Measurements from ENCODE around the gene EFHD2. TPM values are rescaled to one million over a fixed set of nuclear protein-coding genes. Genes with fewer than 3 reads are reported as not detected.

The EFHD2 gene
- total and polyA plus RNA-seq, 3 donors from 2014 or later: 146 to 384 (median 308) TPM

DNA sequence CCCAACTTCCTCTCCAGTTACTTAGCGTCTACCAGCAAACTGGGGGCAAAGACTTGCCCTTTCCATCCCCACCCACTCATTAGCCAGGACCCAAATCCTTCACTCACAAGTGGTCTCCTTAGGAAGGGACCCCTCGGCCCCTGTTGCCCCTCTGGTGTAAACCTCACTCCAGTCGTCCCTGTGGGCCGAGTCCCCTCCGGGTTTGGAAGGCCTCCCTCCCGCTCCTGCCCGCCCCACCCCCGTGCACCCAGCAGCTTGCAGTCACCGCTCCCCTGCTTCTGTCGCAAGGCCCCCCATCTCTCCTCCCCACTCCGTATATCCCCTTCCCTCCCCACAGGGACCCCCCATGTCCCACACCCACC, 1.2 kb downstream of the EFHD2 start:
- peaks cover 30% of the 10 kb centered on the region for H3K4me1 ChIP-seq
- no peak for DNase-seq
- H3K36me3 ChIP-seq (ENCODE audit: low read depth, missing control alignments): no peaks in the 10 kb centered on the region
- H3K27ac ChIP-seq: peak overlapping the region; percentile 73 to 74
- no peak for TF ChIP-seq POLR2A (IDR thresholded peaks at IDR 0.05)
- TF ChIP-seq, protein P1, sequence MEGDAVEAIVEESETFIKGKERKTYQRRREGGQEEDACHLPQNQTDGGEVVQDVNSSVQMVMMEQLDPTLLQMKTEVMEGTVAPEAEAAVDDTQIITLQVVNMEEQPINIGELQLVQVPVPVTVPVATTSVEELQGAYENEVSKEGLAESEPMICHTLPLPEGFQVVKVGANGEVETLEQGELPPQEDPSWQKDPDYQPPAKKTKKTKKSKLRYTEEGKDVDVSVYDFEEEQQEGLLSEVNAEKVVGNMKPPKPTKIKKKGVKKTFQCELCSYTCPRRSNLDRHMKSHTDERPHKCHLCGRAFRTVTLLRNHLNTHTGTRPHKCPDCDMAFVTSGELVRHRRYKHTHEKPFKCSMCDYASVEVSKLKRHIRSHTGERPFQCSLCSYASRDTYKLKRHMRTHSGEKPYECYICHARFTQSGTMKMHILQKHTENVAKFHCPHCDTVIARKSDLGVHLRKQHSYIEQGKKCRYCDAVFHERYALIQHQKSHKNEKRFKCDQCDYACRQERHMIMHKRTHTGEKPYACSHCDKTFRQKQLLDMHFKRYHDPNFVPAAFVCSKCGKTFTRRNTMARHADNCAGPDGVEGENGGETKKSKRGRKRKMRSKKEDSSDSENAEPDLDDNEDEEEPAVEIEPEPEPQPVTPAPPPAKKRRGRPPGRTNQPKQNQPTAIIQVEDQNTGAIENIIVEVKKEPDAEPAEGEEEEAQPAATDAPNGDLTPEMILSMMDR (IDR thresholded peaks at IDR 0.05): no peak
- no peaks in the 10 kb centered on the region for H3K27me3 ChIP-seq
- peak overlapping the region; percentile 83 to 93 for H3K4me3 ChIP-seq
- intact Hi-C loops (cut with DNase I; ENCODE audit: low total_unique reads): no loop called here
- WGBS, 2 donors: 32 to 48% methylated on average over 10 to 11 of the region's 11 CpGs
- no peaks in the 10 kb centered on the region for H3K9me3 ChIP-seq

DNA sequence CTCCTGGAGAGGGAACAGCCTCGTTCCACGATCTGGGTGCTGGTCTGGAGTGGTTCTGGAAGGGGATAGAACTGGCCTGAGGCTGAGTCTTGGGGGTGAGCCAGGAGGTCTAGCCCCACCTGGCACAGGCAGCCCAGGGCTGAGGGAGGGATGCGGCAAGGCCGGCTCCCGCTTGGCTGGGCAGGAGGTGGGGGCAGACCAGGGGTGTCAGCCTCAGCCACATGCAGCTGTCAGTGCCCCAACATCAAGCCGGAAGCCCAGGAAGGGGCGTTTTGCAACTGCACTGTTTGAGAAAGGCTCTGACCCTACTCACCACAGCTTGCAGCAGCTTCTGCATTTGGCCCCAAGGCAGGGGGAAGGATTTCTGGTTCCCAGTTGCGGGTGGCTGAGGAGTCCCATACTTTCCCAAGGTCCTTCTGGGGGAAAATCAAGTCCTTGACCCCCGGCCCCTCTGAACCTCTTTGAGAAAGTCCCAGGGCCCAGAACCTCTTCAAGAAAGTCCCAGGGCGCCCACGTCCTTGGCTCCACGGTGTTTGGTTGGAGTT, 2.0 kb downstream of the EFHD2 start:
- intact Hi-C loops (cut with DNase I; ENCODE audit: low total_unique reads): no loop called here
- H3K4me3 ChIP-seq: peak overlapping the region; percentile 31 to 93
- peak overlapping the region; percentile 73 to 74 for H3K27ac ChIP-seq
- WGBS, 2 donors: 33 to 51% methylated on average over 7 to 12 of the region's 12 CpGs
- H3K9me3 ChIP-seq: no peaks in the 10 kb centered on the region
- no peaks in the 10 kb centered on the region for H3K36me3 ChIP-seq (ENCODE audit: low read depth, missing control alignments)
- no peaks in the 10 kb centered on the region for H3K27me3 ChIP-seq
- H3K4me1 ChIP-seq: peaks cover 38% of the 10 kb centered on the region
- TF ChIP-seq, protein P1 (IDR thresholded peaks at IDR 0.05): no peak
- no peak for TF ChIP-seq POLR2A (IDR thresholded peaks at IDR 0.05)
- peak; percentile 56 for DNase-seq

DNA sequence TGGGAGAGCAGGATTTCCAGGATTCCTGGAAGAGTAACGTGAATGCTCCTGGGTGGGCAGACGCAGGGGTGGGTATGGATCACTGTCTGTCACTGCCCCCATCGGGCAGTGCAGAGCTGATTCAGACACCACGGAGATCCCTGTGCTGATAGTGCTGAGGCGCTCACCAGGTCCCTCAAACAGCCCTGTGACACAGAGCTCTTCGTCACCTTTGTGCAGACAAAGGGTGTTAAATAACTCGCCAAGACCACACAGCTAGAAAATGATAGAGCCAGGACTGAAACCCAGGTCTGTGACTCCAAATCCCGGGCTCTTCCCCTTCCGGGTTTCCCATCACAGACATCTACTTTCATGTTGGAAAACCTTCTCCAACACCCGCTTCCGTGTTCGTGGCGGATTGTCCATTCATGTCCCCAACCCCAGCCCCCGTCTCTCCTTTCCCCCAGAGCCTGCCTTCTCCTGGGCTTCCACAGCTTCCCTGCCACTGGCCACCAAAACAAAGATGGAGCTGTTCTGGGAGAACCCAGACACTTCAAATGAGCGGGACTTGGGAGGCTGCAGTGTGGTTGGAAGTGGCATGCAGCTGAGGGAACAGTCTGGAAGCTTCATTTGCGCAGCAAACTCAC, 2.6 kb downstream of the EFHD2 start:
- no peak for DNase-seq
- intact Hi-C loops (cut with DNase I; ENCODE audit: low total_unique reads): no loop called here
- TF ChIP-seq, protein P1 (IDR thresholded peaks at IDR 0.05): no peak
- Histone ChIP-seq H3K4me1 (peaks cover 44% of the 10 kb centered on the region), H3K27me3 (no peaks in the 10 kb centered on the region), H3K4me3 (peak overlapping the region in 1 of 2 donors; percentile 93), H3K9me3 (no peaks in the 10 kb centered on the region), H3K27ac (peak overlapping the region; percentile 73 to 74), H3K36me3 (ENCODE audit: low read depth, missing control alignments) (no peaks in the 10 kb centered on the region)
- 53 to 76% methylated on average over 11 to 16 of the region's 16 CpGs for WGBS, 2 donors

DNA sequence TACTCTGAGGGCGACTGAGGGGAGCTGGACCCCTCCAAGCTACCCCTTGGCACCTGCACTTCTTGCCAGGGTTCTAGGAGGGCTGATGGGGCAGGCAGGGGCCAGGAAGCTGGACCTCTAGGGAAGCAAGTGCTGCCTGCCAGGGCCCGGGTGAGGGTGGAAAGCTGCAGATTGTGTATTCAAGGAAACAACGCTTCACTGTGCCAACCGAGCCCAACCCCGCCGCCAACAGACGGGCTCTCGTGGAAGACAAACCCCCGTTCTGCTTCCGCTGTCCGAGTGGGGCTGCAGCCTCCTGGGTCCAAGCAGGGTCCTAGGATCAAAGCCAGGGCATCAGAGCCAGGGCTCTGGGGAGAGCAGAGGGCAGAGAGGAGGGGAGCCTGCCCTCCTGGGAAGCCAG, 3.2 kb downstream of the EFHD2 start:
- Histone ChIP-seq H3K4me1 (peaks cover 49% of the 10 kb centered on the region), H3K27ac (peak overlapping the region; percentile 73 to 74), H3K4me3 (no peak overlapping the region), H3K36me3 (ENCODE audit: low read depth, missing control alignments) (no peaks in the 10 kb centered on the region), H3K9me3 (no peaks in the 10 kb centered on the region), H3K27me3 (no peaks in the 10 kb centered on the region)
- WGBS, 2 donors: 65 to 77% methylated on average over 11 of the region's 11 CpGs
- intact Hi-C loops (cut with DNase I; ENCODE audit: low total_unique reads): no loop called here
- no peak for TF ChIP-seq POLR2A (IDR thresholded peaks at IDR 0.05)
- TF ChIP-seq, protein P1 (IDR thresholded peaks at IDR 0.05): no peak
- DNase-seq: peak; percentile 65
